Endothelial cell of umbilical vein (primary cell): Measurements from ENCODE around the gene C7.

Experiments used
- TF ChIP-seq, protein P1 (sequence below), 2 donors: IDR thresholded peaks; 1 replicate in 1 of 2; 2 replicates in 1 of 2; pipeline ENCODE4 v1.5.1; 2011; ENCODE audit warnings: low read length in 2 of 2, mild to moderate bottlenecking in 2 of 2, moderate library complexity in 2 of 2, control low read depth in 1 of 2, inconsistent platforms in 1 of 2, low read depth in 1 of 2; ENCODE audit not compliant: insufficient read depth in 1 of 2; ENCODE audit errors: extremely low read depth in 1 of 2
- TF ChIP-seq, protein P2 (sequence below): IDR thresholded peaks from 2 replicates; pipeline ENCODE4 v1.6.1; 2011; ENCODE audit not compliant: insufficient read depth, insufficient read length

DNA sequence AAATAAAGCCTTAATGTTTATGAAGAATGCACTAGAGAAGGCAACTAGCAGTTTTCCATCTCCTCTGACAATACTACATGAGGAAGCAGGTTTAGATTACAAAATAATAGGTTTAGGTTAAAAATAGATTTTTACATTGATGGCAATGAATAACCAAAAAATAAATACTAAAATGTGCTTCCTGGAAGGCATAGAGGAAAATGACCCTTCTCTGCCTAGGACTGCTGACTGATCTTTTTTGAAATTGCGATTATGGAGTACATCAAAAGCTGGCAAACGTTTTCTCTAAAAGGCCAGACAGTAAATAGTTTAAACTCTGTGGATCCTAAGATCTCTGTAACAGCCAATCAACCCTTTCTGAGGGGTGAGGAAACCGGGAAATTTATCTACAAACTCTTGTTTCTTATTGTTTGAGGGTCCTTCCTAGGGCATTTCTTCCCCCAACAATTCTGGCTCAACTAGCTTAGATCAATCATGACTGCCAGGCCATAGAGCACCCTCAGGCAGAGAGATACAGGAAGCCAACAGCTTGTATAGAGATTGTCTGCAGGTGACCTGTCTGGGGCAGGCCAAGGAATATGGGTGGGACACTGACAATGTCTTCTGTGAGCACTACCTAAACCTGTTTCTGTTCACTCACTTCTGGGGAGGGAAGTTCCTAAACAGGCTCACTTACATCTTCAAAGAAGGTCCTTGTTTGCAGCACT lies 94.5 kb downstream of the C7 start:
- TF ChIP-seq, protein P1, sequence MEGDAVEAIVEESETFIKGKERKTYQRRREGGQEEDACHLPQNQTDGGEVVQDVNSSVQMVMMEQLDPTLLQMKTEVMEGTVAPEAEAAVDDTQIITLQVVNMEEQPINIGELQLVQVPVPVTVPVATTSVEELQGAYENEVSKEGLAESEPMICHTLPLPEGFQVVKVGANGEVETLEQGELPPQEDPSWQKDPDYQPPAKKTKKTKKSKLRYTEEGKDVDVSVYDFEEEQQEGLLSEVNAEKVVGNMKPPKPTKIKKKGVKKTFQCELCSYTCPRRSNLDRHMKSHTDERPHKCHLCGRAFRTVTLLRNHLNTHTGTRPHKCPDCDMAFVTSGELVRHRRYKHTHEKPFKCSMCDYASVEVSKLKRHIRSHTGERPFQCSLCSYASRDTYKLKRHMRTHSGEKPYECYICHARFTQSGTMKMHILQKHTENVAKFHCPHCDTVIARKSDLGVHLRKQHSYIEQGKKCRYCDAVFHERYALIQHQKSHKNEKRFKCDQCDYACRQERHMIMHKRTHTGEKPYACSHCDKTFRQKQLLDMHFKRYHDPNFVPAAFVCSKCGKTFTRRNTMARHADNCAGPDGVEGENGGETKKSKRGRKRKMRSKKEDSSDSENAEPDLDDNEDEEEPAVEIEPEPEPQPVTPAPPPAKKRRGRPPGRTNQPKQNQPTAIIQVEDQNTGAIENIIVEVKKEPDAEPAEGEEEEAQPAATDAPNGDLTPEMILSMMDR (IDR thresholded peaks at IDR 0.05; ENCODE audit: extremely low read depth in 1 of 2, insufficient read depth in 1 of 2, low read depth in 1 of 2, low read length in 2 of 2), result no peak
- TF ChIP-seq, protein P2, sequence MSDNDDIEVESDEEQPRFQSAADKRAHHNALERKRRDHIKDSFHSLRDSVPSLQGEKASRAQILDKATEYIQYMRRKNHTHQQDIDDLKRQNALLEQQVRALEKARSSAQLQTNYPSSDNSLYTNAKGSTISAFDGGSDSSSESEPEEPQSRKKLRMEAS, result no peak
